ENCODE data around the gene IRGQ.
A peak's percentile ranks its signal among the peaks of the same experiment; 100 is the strongest.

The IRGQ gene

DNA sequence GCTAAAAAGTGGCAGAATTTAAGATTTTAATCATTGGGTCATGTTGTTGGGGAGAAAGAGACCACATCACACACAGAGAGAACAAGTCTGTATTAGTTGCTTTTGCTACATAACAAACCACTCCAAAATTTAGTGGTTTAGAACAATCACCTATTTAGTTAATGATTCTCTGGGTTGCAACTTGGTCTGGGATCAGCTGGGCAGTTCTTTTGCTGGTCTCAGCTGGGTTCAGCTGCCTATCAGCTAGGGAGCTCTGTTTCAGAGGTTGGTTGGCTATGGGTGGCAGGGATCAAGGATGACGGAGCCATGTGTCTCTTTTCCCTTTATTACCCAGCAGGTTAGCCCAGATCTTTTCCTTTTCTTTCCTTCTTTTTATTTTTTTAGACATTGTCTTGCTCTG lies 11.4 kb downstream of the IRGQ start:
- TF ChIP-seq, protein P1, sequence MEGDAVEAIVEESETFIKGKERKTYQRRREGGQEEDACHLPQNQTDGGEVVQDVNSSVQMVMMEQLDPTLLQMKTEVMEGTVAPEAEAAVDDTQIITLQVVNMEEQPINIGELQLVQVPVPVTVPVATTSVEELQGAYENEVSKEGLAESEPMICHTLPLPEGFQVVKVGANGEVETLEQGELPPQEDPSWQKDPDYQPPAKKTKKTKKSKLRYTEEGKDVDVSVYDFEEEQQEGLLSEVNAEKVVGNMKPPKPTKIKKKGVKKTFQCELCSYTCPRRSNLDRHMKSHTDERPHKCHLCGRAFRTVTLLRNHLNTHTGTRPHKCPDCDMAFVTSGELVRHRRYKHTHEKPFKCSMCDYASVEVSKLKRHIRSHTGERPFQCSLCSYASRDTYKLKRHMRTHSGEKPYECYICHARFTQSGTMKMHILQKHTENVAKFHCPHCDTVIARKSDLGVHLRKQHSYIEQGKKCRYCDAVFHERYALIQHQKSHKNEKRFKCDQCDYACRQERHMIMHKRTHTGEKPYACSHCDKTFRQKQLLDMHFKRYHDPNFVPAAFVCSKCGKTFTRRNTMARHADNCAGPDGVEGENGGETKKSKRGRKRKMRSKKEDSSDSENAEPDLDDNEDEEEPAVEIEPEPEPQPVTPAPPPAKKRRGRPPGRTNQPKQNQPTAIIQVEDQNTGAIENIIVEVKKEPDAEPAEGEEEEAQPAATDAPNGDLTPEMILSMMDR (IDR thresholded peaks at IDR 0.05; ENCODE audit: low read depth, low read length): no peak
- no peak overlapping the region for H3K4me3 ChIP-seq (replicated peaks in 1 of 2; ENCODE audit: low read depth in 2 of 2, low read length in 2 of 2)
- no peak for DNase-seq (ENCODE audit: low read depth in 2 of 2)

DNA sequence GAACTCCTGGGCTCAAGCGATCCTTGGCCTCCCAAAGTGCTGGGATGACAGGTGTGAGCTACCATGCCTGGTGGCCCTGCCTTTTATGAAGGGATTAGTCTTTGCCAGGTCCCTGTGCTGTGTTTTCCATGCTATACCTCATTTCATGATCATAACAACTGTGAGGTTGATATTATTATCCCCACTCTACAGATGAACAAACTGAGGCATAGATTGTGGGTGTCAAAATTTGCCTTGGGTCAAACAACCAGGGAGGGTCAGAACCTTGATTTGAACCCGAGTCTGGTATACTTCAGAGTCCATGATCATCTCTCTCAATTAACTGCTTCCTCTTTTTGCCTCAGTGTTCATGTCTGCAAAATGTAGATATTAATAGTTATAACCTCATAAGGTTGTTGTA lies 13.4 kb downstream of the IRGQ start:
- no peak for DNase-seq (ENCODE audit: low read depth in 2 of 2)
- H3K4me3 ChIP-seq (replicated peaks in 1 of 2; ENCODE audit: low read depth in 2 of 2, low read length in 2 of 2): no peak overlapping the region
- TF ChIP-seq, protein P1 (IDR thresholded peaks at IDR 0.05; ENCODE audit: low read depth, low read length): no peak

DNA sequence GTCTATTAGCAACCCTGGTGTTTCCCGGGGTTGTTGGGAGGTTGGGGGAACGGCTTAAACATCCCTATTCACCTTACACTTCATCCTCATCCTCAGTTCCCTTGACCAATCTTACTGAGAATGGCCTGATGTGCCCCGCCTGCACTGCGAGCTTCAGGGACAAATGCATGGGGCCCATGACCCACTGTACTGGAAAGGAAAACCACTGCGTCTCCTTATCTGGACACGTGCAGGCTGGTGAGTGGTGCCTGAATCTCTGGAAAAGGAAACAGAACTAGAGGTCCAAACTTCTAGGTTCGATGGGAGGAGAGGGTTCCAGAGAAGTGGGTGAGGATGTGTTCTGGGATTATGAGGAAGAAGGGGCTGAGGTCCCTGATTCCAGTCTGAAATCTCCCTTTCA lies 14.5 kb downstream of the IRGQ start:
- TF ChIP-seq, protein P1 (IDR thresholded peaks at IDR 0.05; ENCODE audit: low read depth, low read length): no peak
- DNase-seq (ENCODE audit: low read depth in 2 of 2): no peak
- no peak overlapping the region for H3K4me3 ChIP-seq (replicated peaks in 1 of 2; ENCODE audit: low read depth in 2 of 2, low read length in 2 of 2)

DNA sequence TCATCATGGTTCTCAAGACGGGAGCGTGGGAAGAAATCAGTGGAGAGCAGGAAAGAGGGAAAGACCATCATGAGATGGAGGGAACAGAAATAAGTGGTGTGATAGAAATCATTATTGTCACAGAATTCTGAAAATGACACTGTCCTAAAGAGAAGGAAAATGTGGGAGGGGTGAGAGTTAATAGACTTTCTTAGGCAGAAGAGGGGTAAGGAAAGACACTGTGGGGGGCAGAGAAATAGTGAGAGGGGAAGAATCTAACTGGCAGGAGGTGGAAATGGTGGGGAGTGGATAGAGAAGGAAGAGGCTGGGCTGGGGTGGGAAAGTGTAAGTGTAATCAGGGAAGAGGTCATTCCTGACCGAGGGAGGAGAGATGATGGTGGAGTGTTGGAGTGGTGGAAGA lies 17.1 kb downstream of the IRGQ start:
- no peak for DNase-seq (ENCODE audit: low read depth in 2 of 2)
- TF ChIP-seq, protein P1 (IDR thresholded peaks at IDR 0.05; ENCODE audit: low read depth, low read length): no peak
- no peak overlapping the region for H3K4me3 ChIP-seq (replicated peaks in 1 of 2; ENCODE audit: low read depth in 2 of 2, low read length in 2 of 2)

DNA sequence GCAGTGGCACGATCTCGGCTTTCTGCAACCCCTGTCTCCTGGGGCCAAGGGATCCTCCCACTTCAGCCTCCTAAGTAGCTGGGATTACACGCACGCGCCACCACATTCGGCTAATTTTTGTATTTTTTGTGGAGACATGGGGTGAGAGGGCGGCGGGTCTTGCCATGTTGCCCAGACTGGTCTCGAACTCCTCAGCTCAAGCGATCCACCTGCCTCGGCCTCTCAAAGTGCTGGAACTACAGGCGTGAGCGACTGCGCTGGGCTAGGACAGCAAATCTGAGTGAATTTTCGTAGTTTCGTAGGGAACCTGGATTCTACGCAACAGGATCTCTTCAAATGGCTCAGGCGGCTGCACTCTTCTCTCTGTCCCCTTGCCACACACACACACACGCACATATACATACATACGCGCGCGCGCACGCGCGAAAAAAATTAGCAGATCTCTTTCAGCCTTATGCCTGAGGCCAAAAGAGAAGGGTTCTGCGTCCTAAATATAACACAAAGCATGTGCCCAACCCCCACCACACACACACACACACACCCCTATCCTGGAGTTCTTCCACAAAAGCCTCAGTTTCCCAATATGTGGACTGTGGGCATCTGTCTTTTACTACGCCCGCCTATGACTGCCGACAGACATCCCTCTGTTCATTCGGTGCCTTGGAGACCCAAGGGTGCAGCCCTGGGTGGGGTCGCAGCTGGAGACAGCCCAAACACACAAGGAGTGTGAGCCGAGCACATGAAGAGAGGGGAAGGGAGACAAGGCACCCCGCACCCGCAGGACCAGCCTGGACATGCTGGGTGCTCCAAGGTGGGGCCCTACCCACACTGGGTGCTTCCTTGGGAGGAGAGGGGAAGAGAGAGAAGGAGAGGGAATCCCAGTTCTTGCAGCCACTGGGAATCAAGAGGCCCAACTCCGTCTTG lies 19.7 kb downstream of the IRGQ start:
- TF ChIP-seq, protein P1 (IDR thresholded peaks at IDR 0.05; ENCODE audit: low read depth, low read length): no peak

DNA sequence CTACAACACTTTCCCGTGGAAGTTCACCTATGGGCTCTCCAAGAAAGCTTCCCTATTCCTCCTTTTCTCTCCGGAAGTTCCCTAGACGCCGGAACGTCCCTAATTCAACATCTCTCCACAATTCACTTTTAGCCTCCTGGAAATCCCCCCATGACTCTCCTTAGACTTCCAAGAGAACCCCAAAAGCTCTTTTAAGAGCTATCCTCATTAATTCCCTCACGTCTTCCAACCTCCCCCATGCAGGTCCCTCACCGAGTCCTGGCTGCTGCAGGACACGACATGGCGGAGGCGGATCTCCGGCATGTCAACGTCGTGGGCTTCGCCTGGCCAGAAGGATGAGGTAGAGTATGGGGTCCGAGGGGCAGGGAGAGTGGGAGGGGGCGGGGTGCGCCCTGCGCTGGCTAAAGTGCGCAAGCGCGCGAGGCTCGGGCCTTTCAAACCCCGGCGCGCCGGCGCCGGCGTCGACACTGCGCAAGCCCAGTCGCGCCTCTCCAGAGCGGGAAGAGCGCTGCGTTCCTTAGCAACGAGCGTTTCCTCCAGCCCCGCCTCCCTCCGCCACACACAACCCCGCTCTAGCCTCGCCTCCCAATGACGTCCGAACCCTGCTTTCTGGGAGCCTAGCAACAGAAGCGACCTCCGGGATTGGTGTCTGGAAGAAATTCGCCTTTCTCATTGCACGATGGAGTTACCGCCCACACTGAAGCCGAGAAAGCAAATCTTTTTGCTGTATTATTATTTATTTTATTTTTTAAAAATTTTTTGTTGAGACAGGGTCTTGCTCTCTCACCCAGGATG lies 20.6 kb downstream of the IRGQ start, which contains the start of the genes PINLYP and XRCC1:
Gene PINLYP (plus strand): TSS at position 646 of the 795 bp plus-strand sequence. CDS start 1,391 bp downstream, outside the sequence.
Gene XRCC1 (minus strand): TSS at position 372 of the 795 bp plus-strand sequence. CDS start 69 bp downstream, at position 303.
- peak within 1 kb of the TSS; percentile 83 to 90 for H3K4me3 ChIP-seq (replicated peaks in 1 of 2; ENCODE audit: low read depth in 2 of 2, low read length in 2 of 2)
- DNase-seq (ENCODE audit: low read depth in 2 of 2): peak; percentile 99
- TF ChIP-seq, protein P1 (IDR thresholded peaks at IDR 0.05; ENCODE audit: low read depth, low read length): no peak

More for the DNA sequence above, 19.7 kb downstream of the IRGQ start:
- peak in 1 of 2 donors; percentile 4 for DNase-seq (ENCODE audit: low read depth in 2 of 2)
- peak overlapping the region; percentile 39 to 49 for H3K4me3 ChIP-seq (replicated peaks in 1 of 2; ENCODE audit: low read depth in 2 of 2, low read length in 2 of 2)
